ENCODE measurements around the gene CPE. TPM values are rescaled to one million over a fixed set of nuclear protein-coding genes. Genes with fewer than 3 reads are reported as not detected.

The CPE gene
- total RNA-seq: 100 to 1,000 TPM; 104 to 116 (median 108) TPM

DNA sequence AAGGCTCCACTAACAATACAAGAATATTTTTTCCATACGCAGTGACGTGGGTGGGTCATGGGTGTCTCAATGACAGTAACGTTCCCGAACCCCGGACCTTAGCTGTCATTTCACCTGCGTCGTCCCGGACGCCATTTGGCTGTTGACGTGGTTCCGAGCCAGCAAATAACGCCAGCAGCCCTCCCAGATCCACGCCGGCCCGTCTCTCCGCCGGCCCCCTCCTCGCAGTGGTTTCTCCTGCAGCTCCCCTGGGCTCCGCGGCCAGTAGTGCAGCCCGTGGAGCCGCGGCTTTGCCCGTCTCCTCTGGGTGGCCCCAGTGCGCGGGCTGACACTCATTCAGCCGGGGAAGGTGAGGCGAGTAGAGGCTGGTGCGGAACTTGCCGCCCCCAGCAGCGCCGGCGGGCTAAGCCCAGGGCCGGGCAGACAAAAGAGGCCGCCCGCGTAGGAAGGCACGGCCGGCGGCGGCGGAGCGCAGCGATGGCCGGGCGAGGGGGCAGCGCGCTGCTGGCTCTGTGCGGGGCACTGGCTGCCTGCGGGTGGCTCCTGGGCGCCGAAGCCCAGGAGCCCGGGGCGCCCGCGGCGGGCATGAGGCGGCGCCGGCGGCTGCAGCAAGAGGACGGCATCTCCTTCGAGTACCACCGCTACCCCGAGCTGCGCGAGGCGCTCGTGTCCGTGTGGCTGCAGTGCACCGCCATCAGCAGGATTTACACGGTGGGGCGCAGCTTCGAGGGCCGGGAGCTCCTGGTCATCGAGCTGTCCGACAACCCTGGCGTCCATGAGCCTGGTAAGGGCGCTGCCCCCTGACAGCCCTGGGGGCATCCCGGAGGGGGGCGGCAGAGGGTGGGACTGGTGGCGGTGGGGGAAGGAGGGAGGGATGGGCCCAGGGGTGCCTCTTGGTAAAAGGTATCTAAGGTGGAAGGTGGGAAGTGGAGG is at the start of gene CPE:
Gene CPE, plus strand, starts transcription at position 264 of the 933 bp plus-strand sequence. Its CDS starts 214 bp downstream, at position 478.
- no peak for DNase-seq (ENCODE audit: extremely low spot score)
- 7% methylated on average over 12 of the region's 82 CpGs for whole genome bisulfite sequencing
- TF ChIP-seq CTCF (IDR thresholded peaks at IDR 0.05) (peak; percentile 17 to 75 (median 51)), POLR2A (IDR thresholded peaks at IDR 0.05; ENCODE audit: low read depth) (peak; percentile 15), POLR2AphosphoS5 (IDR thresholded peaks at IDR 0.05) (peak; percentile 87 to 91), EP300 (IDR thresholded peaks at IDR 0.05) (no peak)
- Histone ChIP-seq H3K36me3 (no peaks in the 10 kb centered on the region), H3K4me1 (peaks cover 0 to 34% (median 16%) of the 10 kb centered on the region in 4 donors), H3K27me3 (peaks cover 0 to 8% (median 0%) of the 10 kb centered on the region in 4 donors), H3K27ac (replicated peaks in 1 of 4) (peak within 1 kb of the TSS; percentile 76 to 89 (median 81)), H3K9me3 (peaks cover 0 to 11% (median 0%) of the 10 kb centered on the region in 4 donors), H3K4me3 (peak within 1 kb of the TSS; percentile 65 to 79 (median 72))
- intact Hi-C loops (cut with DNase I): loop anchor here (5.0 kb wide), 1 partner anchor 83 kb away; no protein-coding TSS in a partner anchor

- H3K4me1 ChIP-seq: peaks cover 9 to 29% (median 19%) of the 10 kb centered on the region in 4 donors
Measured at GRCh38 chr4:165330071-165330470, 48.7 kb upstream of the CPE start.

GRCh38 chr4:165330666-165331065 is 48.1 kb upstream of the CPE start:
- Histone ChIP-seq H3K4me1 (peaks cover 9 to 29% (median 19%) of the 10 kb centered on the region in 4 donors), H3K4me3 (no peak overlapping the region), H3K9me3 (no peaks in the 10 kb centered on the region), H3K27me3 (no peaks in the 10 kb centered on the region), H3K36me3 (peaks cover 0 to 4% (median 0%) of the 10 kb centered on the region in 4 donors), H3K27ac (replicated peaks in 1 of 4) (no peak overlapping the region)
- intact Hi-C loops (cut with DNase I): no loop called here
- DNase-seq (ENCODE audit: extremely low spot score): no peak
- WGBS: 98% methylated on average over 5 of the region's 5 CpGs
- TF ChIP-seq EP300 (IDR thresholded peaks at IDR 0.05) (no peak), CTCF (IDR thresholded peaks at IDR 0.05) (no peak), POLR2AphosphoS5 (IDR thresholded peaks at IDR 0.05) (no peak), POLR2A (IDR thresholded peaks at IDR 0.05; ENCODE audit: low read depth) (no peak)

More at GRCh38 chr4:165330071-165330470, 48.7 kb upstream of the CPE start:
- WGBS: 98% methylated on average over 2 of the region's 2 CpGs
- no peak for TF ChIP-seq EP300 (IDR thresholded peaks at IDR 0.05)
- no peak for TF ChIP-seq POLR2AphosphoS5 (IDR thresholded peaks at IDR 0.05)
- no peak for TF ChIP-seq POLR2A (IDR thresholded peaks at IDR 0.05; ENCODE audit: low read depth)
- no peak for TF ChIP-seq CTCF (IDR thresholded peaks at IDR 0.05)
- intact Hi-C loops (cut with DNase I): no loop called here
- peaks cover 0 to 4% (median 0%) of the 10 kb centered on the region in 4 donors for H3K36me3 ChIP-seq
- H3K9me3 ChIP-seq: no peaks in the 10 kb centered on the region
- H3K27me3 ChIP-seq: no peaks in the 10 kb centered on the region
- H3K4me3 ChIP-seq: no peak overlapping the region
- DNase-seq (ENCODE audit: extremely low spot score): no peak
- no peak overlapping the region for H3K27ac ChIP-seq (replicated peaks in 1 of 4)

GRCh38 chr4:165331359-165331758 is 47.4 kb upstream of the CPE start:
- H3K36me3 ChIP-seq: peaks cover 0 to 4% (median 0%) of the 10 kb centered on the region in 4 donors
- TF ChIP-seq EP300 (IDR thresholded peaks at IDR 0.05) (no peak), POLR2A (IDR thresholded peaks at IDR 0.05; ENCODE audit: low read depth) (no peak), POLR2AphosphoS5 (IDR thresholded peaks at IDR 0.05) (no peak), CTCF (IDR thresholded peaks at IDR 0.05) (no peak)
- H3K4me3 ChIP-seq: no peak overlapping the region
- no peak overlapping the region for H3K27ac ChIP-seq (replicated peaks in 1 of 4)
- DNase-seq (ENCODE audit: extremely low spot score): no peak
- H3K9me3 ChIP-seq: no peaks in the 10 kb centered on the region
- WGBS: 81% methylated on average over 1 of the region's 1 CpG
- H3K4me1 ChIP-seq: peaks cover 9 to 24% (median 16%) of the 10 kb centered on the region in 4 donors
- no peaks in the 10 kb centered on the region for H3K27me3 ChIP-seq
- intact Hi-C loops (cut with DNase I): no loop called here

Data from esophagus muscularis mucosa (tissue), 4 donors.